HTR-8/SVneo (cell line): ENCODE results near the gene P2RY11.

Source experiments
- DNase-seq: peaks from one replicate; pipeline ENCODE4 v3.0.0; 2011; ENCODE audit warnings: low spot score, mixed read lengths; ENCODE audit not compliant: insufficient read length
- FAIRE-seq: peaks from 2 replicates; lab custom pipeline; 2011; peaks lifted over from hg19 to GRCh38; lab: Jason Lieb, UNC

P2RY11 gene

DNA sequence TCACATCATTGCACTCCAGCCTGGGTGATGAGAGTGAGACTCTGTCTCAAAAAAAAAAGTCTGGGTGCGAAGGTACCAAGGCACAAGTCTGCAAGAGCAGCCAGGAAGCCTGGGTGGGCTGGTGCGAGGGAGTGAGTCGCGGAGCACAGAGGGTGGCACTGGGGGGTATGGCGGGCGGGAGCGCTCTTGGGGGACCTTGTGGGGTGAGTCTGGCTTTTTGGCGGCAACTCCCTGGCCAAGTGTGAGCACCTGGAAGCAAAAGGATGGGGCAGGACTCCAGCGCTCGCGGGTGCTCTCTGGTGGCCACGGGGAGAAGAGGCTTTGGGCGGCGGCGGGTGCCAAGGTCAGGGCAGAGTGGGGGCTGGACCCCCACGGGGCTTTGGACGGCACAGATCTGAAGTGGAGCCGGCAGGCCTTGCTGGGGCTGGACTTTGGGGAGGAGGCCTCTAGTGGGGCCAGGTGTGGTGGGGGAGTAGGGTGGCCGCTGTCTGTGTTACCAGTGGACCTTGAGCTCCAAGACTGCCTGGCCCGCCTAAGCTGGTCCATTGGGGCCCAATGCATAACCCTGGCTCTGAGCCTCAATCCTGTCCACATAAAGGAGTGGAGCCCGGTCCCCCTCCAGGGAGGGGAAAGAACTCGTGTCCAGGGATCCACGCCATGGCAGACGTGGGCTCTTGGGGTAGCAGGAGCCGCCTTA is 1.6 kb downstream of the P2RY11 start:
- no peak for DNase-seq
- no peak for FAIRE-seq

- DNase-seq (no peak), FAIRE-seq (no peak)
Observed at GRCh38 chr19:10113592-10113963, 2.1 kb downstream of the P2RY11 start.

DNA sequence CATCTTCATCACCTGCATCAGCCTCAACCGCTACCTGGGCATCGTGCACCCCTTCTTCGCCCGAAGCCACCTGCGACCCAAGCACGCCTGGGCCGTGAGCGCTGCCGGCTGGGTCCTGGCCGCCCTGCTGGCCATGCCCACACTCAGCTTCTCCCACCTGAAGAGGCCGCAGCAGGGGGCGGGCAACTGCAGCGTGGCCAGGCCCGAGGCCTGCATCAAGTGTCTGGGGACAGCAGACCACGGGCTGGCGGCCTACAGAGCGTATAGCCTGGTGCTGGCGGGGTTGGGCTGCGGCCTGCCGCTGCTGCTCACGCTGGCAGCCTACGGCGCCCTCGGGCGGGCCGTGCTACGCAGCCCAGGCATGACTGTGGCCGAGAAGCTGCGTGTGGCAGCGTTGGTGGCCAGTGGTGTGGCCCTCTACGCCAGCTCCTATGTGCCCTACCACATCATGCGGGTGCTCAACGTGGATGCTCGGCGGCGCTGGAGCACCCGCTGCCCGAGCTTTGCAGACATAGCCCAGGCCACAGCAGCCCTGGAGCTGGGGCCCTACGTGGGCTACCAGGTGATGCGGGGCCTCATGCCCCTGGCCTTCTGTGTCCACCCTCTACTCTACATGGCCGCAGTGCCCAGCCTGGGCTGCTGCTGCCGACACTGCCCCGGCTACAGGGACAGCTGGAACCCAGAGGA is 2.6 kb downstream of the P2RY11 start:
- FAIRE-seq: peak; percentile 13
- DNase-seq: no peak

DNA sequence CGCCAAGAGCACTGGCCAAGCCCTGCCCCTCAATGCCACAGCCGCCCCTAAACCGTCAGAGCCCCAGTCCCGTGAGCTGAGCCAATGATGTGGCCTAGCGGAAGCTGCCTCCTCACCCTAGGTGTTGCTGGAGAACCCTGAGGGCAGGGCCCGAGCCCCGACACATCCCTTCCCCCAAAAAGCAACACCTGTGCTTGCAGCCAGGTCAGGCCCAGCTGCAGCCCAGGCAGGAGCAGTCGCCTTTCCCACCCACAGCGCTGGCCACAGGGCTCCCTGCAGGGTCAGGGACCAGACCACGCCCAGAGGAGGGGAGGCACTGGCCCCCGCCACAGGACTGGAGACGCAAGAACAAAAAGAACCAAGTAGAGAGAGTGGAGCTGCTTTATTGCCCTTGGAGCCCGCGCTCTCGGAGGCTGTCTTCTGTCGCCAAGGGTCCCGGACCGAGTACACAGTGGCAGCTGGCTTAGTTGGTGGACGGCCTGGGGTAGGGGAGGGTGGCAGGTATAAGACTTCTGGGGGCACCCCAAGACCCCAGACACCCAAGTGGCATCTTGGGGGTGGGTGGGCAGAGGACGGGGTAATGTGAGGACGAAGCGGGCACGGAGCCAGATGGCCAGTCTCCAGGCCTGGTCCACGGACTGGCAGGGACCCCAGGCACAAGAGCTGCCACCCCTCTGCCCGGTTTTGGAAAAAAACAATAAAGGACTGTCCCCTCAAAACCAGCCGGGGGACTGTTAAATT is 3.3 kb downstream of the P2RY11 start:
- FAIRE-seq: no peak
- DNase-seq: no peak

GRCh38 chr19:10115392-10116084 is 4.0 kb downstream of the P2RY11 start:
- no peak for DNase-seq
- FAIRE-seq: no peak

DNA sequence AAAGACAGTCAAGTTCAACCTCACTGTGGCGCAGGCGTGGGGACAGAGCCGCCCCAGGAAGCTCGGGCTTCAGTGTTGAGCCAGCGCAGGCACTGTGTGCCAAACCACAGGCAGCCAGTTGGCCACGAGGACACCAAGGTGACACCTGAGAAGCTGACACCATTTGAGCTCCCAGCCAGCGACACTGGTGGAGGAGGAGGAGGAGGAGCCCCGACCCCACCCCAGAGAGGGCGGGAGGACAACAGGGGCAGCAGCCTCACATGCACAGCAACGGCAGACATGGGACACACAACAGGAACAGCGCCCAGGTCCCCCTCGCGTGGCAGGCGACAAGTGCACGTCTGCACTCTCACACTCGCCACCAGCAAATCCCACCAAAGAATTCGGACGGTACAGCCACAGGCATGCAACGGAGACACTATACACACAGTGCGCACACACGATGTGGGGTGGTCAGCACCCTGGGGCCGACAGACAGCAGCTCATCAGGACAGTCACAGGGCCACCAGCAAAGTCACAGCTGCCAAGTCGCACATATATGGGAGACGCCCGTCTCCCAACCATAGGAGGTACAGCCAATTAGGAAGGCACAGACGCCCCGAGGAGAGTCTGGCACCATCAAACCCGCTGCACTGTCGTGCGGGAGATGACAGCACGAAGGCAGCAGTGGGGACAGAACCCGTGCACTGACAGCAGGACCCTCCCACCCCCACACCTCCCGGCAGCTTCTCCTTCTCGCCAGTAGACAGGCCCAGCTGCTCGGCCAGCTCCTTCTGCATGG is 4.8 kb downstream of the P2RY11 start:
- DNase-seq (no peak), FAIRE-seq (no peak)

DNA sequence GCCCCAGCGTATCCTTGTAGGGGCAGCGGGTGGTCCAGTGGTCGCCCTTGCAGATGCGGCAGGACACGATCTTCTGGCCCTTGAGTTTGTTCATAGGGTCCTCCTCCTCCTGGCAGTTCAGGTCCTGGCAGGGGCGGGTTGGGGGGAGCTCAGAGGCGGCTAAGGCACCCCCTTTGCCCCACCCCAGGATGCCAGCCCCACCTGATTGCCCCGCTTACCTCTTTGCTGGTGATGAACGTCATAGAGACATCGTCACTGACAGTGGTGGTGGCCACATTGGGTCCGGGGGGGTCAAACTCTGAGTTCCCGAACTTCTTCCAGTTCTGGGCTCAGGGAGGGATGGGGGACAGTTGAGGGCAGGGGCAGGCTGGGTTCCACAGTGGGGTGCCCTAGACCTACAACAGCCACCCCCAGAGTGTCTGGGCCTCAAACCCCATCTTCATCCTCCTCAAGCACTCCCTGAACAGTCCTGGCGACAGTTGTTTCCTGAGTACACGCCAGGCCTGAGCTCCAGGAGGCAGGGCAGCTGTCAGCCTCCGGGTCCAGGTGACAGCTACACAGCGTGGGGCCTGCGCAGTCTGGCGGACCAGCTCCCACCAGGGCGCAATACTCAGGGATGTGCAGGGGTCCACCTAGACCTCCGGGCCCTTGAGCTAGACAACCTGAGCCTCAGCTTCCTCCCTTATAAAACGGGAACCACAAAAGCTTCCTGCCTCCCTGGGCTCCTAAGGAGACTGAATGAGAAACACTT is 5.5 kb downstream of the P2RY11 start:
- FAIRE-seq (no peak), DNase-seq (no peak)

GRCh38 chr19:10118960-10119359 is 7.5 kb downstream of the P2RY11 start:
- FAIRE-seq (peak; percentile 26), DNase-seq (no peak)

DNA sequence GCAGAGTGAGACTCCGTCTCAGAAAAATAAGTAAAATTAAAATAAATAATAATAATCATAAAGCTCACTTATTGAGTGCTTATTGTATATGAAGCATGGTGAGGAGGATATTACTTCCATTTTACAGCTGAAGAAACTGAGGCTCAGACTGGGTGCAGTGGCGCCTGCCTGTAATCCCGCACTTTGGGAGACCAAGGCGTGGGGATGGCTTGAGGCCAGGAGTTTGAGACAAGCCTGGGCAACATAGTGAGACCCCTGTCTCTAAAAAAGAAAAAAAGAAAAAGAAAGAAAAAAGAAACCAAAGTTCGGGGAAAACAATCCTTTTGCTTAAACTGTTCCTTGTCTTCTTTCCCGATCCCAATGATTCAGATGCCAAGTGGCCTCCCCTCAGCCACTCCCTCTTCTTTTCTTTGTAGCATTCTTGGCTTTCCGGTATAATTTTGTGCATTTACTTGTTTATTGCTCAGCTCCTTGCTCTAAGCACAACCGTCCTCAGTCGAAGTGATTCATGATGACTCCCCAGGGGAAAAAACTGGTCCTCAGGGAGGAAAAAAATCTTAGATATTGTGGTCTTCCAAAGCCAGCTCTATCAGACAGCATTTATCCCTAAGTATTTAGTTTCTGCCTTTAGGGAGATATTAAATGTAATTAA is 9.2 kb downstream of the P2RY11 start:
- DNase-seq (peak; percentile 28), FAIRE-seq (no peak)

GRCh38 chr19:10122045-10122444 is 10.6 kb downstream of the P2RY11 start:
- DNase-seq (no peak), FAIRE-seq (no peak)

DNA sequence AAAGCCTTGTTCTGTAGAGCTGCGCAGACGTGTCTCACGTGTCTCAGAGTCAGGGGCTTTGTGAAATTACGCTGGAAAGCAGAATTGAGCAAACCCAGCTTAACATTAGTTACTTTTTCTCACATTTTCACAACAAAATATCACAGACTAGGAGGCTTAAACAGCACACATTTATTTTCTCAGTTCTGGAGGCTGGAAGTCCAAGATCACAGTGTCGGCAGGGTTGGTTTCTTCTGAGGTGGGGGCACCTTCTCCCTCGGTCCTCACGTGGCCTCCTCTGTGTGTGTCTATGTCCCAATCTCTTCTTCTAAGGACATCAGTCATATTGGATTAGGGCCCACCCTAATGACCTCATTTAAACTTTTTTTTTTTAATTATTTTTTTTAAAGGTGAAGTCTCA is 12.9 kb downstream of the P2RY11 start:
- DNase-seq (no peak), FAIRE-seq (no peak)

DNA sequence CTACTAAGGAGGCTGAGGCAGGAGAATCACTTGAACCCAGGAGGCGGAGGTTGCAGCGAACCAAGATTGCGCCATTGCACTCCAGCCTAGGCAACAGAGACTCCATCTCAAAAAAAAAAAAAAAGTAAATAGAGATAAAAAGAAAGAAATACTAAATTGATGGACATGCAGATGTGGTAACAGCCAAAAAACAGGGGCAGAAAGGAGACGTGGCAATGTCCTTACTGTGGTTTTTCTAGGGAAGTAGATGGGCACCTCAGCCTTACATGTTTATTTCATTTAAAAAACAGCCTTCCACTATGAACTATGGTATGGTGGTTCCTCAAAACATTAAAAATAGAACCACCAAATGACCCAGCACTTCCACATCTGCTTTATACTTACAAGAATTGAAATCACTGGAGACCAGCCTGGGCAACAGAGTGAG is 14.7 kb downstream of the P2RY11 start:
- DNase-seq (no peak), FAIRE-seq (no peak)

GRCh38 chr19:10132905-10133304 is 21.4 kb downstream of the P2RY11 start:
- DNase-seq (no peak), FAIRE-seq (peak; percentile 33)

GRCh38 chr19:10133596-10133995 is 22.1 kb downstream of the P2RY11 start:
- no peak for DNase-seq
- no peak for FAIRE-seq

- no peak for FAIRE-seq
- no peak for DNase-seq
Observed at GRCh38 chr19:10134040-10134439, 22.5 kb downstream of the P2RY11 start.

DNA sequence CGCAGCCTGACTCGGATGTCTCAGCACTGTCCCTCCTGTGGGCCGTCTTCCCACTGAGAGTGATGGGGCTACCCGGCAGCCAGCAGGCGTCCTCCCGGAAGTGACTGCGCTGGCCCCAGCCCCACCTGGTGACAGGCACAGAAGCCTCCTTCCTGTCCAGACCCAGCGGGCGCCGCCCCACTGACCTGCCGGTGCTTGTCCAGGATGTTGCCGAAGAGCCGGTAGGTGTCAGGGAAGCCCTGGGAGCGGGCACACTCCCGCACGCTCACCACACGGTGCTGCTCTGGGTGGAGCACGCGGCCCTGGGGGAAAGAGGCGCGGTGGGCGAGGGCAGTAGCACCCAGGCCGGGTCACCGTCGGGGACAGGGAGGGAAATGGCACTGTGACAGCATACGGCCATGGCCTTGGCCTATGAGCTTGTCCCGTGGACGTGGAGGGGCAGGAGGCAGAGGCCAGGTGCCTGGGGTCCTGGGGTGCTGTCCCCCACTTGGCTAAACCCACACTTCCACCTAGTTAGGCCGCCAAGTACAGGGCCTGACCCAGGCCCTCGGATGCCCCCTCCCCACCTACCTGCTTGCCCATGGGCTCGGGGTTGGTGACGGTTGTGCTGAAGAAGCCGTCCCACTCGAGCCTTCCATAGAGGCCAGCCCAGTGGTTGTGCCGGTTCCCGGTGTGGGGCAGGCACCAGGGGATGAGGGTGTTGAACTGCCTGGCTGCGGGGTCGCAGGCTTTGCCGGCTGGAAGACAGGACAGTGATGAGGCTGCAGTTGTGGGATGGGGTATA is 24.2 kb downstream of the P2RY11 start:
- DNase-seq: no peak
- FAIRE-seq: no peak

GRCh38 chr19:10136936-10137335 is 25.4 kb downstream of the P2RY11 start:
- no peak for FAIRE-seq
- no peak for DNase-seq
